Adrenal gland (tissue), 5 donors: ENCODE measurements around the gene MATK.

Experiments
- POLR2A ChIP-seq, 2 donors: fragments of 450-650 bp; IDR thresholded peaks; one replicate each; pipeline ENCODE4 v1.6.1; 2017; ENCODE audit warnings: antibody characterized with exemption in 2 of 2, mild to moderate bottlenecking in 2 of 2, moderate library complexity in 1 of 2
- TF ChIP-seq, protein P1 (sequence below), 6 experiments: fragments of 450-650 bp in 4 of 6; fragments of 200-600 bp in 2 of 6; sonication (generic) in 1 of 6; IDR thresholded peaks; 1 replicate in 5 of 6; 2 replicates in 1 of 6; pipeline versions ENCODE4 v1.5.1 to v1.8.0; 2016 to 2021; ENCODE audit warnings: antibody characterized with exemption in 6 of 6, mild to moderate bottlenecking in 2 of 6, moderate library complexity in 1 of 6
- donor health status: DM: no; HTN: no; CAD: no.

GRCh38 chr19:3798137-3798536 is 12.0 kb upstream of the MATK start:
- TF ChIP-seq, protein P1, sequence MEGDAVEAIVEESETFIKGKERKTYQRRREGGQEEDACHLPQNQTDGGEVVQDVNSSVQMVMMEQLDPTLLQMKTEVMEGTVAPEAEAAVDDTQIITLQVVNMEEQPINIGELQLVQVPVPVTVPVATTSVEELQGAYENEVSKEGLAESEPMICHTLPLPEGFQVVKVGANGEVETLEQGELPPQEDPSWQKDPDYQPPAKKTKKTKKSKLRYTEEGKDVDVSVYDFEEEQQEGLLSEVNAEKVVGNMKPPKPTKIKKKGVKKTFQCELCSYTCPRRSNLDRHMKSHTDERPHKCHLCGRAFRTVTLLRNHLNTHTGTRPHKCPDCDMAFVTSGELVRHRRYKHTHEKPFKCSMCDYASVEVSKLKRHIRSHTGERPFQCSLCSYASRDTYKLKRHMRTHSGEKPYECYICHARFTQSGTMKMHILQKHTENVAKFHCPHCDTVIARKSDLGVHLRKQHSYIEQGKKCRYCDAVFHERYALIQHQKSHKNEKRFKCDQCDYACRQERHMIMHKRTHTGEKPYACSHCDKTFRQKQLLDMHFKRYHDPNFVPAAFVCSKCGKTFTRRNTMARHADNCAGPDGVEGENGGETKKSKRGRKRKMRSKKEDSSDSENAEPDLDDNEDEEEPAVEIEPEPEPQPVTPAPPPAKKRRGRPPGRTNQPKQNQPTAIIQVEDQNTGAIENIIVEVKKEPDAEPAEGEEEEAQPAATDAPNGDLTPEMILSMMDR (IDR thresholded peaks at IDR 0.05), result no peak
- TF ChIP-seq POLR2A (IDR thresholded peaks at IDR 0.05), result no peak
